Activated T-helper 1 cell treated with anti-CD3 and anti-CD28 coated beads, Interleukin-2, amount 50 U/mL, for 16 hours (primary cell): ENCODE data around the gene TMEM266.

Source experiments
- DNase-seq, 2 donors: peaks; one replicate each; pipeline ENCODE4 v3.0.0-alpha.2; 2020; ENCODE audit warnings: low read depth in 1 of 2, low spot score in 1 of 2

TMEM266 gene

GRCh38 chr15:76179023-76179422 is 119.2 kb downstream of the TMEM266 start:
- DNase-seq, result no peak

DNA sequence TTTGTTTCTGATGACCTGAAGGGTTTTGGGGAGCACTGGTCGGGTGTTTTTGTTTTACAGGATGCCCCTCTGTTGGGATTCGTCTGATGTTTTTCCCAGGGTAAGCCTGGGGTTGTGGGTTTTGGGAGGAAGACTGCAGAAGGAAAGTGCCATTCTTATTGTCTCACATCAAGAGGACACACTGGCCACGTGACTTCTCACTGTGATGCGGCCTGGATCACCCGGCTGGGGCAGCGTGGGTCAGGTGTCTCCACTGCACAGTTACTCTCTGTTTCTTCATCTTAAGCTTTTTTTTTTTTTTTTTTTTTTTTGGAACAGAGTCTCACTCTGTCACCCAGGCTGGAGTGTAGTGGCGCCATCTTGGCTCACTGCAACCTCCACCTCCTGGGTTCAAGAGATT is 120.5 kb downstream of the TMEM266 start:
- DNase-seq, result no peak

- peak in 1 of 2 donors; percentile 11 for DNase-seq
Observed at GRCh38 chr15:76181705-76182107, 121.9 kb downstream of the TMEM266 start.

DNA sequence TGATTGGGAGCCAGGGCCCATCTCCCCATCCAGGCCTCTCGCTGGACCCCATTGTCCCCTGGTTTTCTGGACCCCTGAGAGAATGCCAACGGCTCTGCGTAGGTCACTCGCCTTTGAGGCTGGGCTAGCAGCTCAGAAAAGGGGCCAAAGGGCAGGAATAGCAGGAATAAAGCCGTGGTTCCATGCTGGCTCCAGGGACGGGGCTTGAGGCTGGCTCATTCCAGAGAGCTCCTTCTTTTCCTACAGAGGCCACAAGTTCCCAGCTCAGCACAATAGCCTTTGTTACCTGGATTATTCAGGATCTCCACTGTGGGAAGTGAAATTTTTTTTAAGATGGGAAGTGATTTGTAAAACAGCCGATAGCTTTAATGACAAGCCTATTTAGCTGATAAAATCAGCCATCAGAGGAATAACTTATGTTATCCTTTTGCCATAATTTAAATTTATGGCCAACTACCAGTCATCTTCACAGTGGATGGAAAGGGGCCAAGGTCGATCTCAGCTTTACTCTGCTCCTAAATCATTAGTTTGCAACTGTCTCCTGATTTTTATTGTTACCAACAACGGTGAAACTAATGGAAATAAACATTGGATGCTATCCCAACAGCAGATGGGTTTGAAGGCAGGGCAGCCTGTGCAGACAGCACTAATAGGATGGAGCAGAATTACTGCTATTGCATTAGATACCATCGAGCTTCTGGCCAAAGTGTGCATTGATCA is 124.3 kb downstream of the TMEM266 start:
- no peak for DNase-seq

DNA sequence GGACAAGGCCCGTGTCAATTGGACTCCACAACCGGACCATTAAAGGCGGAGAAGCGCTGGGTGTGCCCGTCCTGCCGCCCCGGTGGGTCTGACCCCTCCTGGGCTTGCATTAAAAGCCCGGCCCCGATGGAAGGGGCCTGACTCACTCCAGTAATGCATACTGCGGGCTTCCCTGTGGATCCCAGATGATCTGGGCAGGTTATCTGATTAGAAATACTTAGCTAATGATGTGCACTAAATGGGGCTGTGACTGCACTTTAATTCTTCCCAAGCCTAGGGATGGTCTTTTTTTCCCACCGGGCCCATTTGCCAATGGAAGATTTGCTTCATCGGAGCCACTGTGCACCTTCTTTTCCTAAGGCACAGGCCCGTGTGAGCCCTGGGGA is 124.9 kb downstream of the TMEM266 start:
- DNase-seq, result no peak

DNA sequence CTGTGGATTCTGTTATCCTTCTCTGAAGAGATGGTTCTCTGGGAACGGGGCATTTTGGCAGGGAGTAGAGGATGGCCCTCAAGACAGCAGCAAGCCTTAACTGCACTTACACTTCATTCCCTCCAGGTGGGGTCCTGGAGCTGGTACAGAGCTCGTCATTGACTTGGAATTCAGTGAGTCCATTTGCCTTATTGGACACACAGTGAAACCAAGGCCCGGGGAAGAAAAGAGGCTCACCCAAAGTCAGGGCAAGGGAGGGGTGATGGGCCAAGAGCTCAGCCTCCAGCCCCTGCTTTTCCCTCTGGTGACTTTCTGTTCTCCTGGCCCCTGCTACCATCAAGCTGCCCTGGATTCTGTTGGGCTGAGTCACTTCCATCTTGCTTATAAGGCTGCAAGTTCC is 125.9 kb downstream of the TMEM266 start:
- no peak for DNase-seq

DNA sequence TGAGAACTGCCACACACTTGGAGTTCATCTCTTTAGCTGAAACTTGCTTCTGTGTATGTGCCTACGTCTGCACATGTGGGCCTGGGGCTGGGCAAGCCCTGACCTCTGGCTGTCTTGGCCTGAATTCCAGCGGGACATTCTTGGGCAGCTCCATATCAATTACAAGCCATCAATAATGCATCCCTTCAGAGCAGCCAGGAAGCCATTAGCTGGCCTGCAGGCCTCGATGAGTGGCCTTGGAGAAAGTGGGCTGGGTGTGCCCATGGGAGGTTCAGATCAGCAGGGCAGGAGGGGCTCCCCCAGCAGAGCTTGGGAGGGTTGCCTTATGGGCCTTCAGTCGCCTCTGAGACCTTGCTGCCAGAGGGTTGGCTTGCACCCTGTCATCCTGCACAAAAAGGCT is 127.4 kb downstream of the TMEM266 start:
- DNase-seq, result no peak

GRCh38 chr15:76189106-76189505 is 129.3 kb downstream of the TMEM266 start:
- no peak for DNase-seq

DNA sequence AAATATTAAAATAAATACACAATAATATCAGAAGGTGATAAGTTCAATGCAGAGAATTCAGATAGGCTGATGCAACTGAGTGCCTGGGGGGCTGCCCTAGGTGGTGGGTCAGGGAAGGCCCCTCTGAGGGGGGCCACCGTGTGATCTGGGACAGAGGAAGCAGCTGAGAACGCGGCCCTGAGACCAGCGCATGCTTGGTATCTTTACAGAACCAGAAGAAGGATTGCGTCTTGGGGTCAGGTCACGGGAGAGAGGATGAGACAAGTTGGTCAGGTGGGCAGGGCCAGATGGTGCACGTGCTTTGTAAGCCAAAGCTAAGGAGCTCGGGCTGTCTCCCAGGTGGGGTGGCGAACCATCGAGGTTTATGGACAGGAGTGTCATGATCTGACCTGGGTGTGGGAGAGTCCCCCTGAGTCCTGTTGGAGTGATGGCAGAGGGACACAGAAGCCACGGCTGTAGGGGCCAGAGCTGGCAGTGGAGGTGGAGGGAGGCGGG is 130.3 kb downstream of the TMEM266 start:
- no peak for DNase-seq

- peak; percentile 35 to 42 for DNase-seq
Observed at GRCh38 chr15:76190751-76191538, 131.2 kb downstream of the TMEM266 start.

- no peak for DNase-seq
Observed at GRCh38 chr15:76191539-76192244, 131.9 kb downstream of the TMEM266 start.

DNA sequence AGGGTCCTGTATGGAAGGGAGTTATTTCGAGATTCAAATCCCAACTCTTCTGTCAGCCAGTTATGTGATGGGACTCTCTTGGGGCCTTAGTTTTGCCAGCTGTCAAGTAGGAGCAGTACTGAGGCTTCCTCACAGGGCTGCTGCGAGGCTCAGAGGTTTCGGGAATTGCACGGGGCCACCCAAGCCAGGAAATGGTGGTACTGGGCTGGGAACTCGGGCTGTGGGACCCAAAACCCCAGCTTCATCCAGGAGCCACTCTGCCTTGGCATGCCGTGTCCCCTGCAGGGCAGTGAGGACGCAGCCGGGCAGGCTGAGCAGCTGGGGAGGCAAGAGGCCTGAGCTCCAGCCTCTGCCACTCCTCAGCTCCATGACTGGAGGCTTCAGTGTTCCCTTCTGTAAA is 132.9 kb downstream of the TMEM266 start:
- no peak for DNase-seq

DNA sequence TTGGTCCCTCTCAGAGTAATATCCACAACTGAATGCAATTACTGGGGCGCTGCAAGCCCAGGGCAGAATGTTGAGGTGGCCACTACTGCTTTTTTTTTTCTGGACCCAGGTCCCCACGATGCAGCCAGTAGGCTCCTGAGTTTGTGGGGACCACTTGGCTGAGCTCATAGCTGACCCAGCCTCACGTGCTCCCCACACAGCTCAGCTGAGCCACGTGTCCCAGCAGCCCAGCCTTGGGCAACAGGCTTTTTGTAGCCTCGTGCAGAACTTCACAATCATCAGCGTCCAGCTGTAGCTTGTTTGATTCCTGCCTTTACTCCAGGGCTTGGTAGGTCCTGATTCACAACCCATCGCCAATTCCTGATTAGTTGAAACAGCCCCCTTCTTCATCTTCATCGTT is 134.1 kb downstream of the TMEM266 start:
- DNase-seq, result no peak

- DNase-seq, result no peak
Observed at GRCh38 chr15:76195506-76196268, 135.9 kb downstream of the TMEM266 start.

- no peak for DNase-seq
Observed at GRCh38 chr15:76196269-76197231, 136.8 kb downstream of the TMEM266 start.

GRCh38 chr15:76197703-76198455 is 138.1 kb downstream of the TMEM266 start:
- DNase-seq, result no peak

DNA sequence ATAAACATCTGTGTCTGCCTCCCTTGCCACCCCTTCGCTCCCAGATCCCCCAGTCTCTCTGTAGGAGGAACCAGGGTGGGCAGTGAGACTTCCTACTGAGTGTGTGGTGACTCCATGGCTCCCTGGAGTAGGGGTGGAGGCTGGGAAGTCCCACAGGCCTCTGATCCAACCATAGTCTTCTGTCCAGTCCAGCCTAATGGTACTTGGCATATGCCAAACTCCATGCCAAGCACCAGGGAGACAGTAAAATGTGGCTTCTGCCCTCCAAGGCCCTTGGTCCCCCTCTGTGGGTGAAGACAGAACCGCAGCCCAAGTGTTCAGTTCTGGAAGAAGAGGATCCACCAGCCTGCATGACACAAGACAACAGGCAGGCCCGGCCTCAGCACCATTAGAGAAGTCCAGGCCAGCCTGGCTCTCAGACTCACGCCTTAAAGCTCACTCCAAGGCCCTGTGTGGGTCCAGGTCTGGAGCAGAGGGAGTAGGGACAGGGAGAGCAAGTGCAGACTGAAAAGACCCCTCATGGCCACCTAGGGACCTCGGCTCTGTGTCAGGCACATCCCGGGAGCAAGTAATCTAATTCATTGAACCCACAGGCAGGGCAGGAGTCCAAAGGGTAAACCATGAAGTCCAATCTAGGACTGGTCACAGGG is 138.8 kb downstream of the TMEM266 start:
- DNase-seq, result no peak
